H1 (cell line): ENCODE results near the gene ARHGAP24. TPM values are rescaled to one million over a fixed set of nuclear protein-coding genes. Genes with fewer than 3 reads are reported as not detected.

Experiments used
- CTCF ChIA-PET: fragments of 300-600 bp; sonication (Branson Sonifier 250); formaldehyde crosslinking; loops from one replicate; lab custom pipeline; 2021; ENCODE audit not compliant: partially characterized antibody; lab: Charles Lee
- POLR2A ChIA-PET: fragments of 300-600 bp; sonication (Branson Sonifier 250); formaldehyde crosslinking; loops from one replicate; lab custom pipeline; 2021; ENCODE audit warnings: inconsistent platforms; ENCODE audit not compliant: partially characterized antibody; lab: Charles Lee
- DNase-seq, 2 experiments: peaks; one replicate each; pipeline versions ENCODE4 v3.0.0 to v3.0.0-alpha.2; 2010 to 2022; ENCODE audit warnings: low spot score in 2 of 2, low read depth in 1 of 2, mixed read lengths in 1 of 2
- FAIRE-seq: peaks from 2 replicates; lab custom pipeline; 2011; peaks lifted over from hg19 to GRCh38; lab: Jason Lieb, UNC
- H2AFZ ChIP-seq: 2 replicates; pipeline ENCODE4 v1.8.1; 2012; ENCODE audit warnings: low read length, inconsistent platforms
- H2AK5ac ChIP-seq: 2 replicates; pipeline ENCODE4 v1.6.1; 2013; ENCODE audit warnings: low read depth, low read length
- H2BK120ac ChIP-seq: replicated peaks from 2 replicates; pipeline ENCODE3; 2013; ENCODE audit warnings: low read depth, low read length, inconsistent platforms
- H2BK12ac ChIP-seq: 2 replicates; pipeline ENCODE4 v1.6.1; 2013; ENCODE audit warnings: low read depth, low read length
- H2BK15ac ChIP-seq: 2 replicates; pipeline ENCODE4 v1.6.1; 2013; ENCODE audit warnings: low read length
- H2BK20ac ChIP-seq: 2 replicates; pipeline ENCODE4 v1.6.1; 2013; ENCODE audit warnings: low read length
- H2BK5ac ChIP-seq: 2 replicates; pipeline ENCODE4 v1.6.1; 2013; ENCODE audit warnings: low read depth, low read length
- H3K14ac ChIP-seq: 2 replicates; pipeline ENCODE4 v1.6.1; 2013; ENCODE audit warnings: inconsistent platforms; ENCODE audit not compliant: insufficient read length
- H3K18ac ChIP-seq: 2 replicates; pipeline ENCODE4 v1.6.1; 2013; ENCODE audit warnings: low read length; ENCODE audit errors: extremely low read depth
- H3K23ac ChIP-seq: 2 replicates; pipeline ENCODE4 v1.6.1; 2013; ENCODE audit warnings: inconsistent platforms; ENCODE audit not compliant: insufficient read length
- H3K23me2 ChIP-seq: 2 replicates; pipeline ENCODE4 v1.6.1; 2013; ENCODE audit warnings: low read depth, low read length
- H3K27ac ChIP-seq: 2 replicates; pipeline ENCODE4 v1.6.1; 2011; ENCODE audit warnings: low read depth, low read length, inconsistent platforms
- H3K27me3 ChIP-seq, 4 experiments: replicated peaks in 1 of 4; 1 replicate in 1 of 4; 2 replicates in 3 of 4; pipeline versions ENCODE4 v1.6.1 to v1.8.1; 2011 to 2013; ENCODE audit warnings: low read length in 3 of 4, mild to moderate bottlenecking in 3 of 4, inconsistent platforms in 2 of 4, mixed read lengths in 2 of 4, moderate library complexity in 1 of 4; ENCODE audit not compliant: control insufficient read depth in 3 of 4, insufficient read depth in 3 of 4; ENCODE audit errors: extremely low read depth in 1 of 4
- H3K36me3 ChIP-seq, 4 experiments: 2 replicates each; pipeline versions ENCODE4 v1.6.1 to v1.8.1; 2011 to 2013; ENCODE audit warnings: mild to moderate bottlenecking in 4 of 4, low read length in 3 of 4, moderate library complexity in 2 of 4, control low read depth in 1 of 4, inconsistent platforms in 1 of 4; ENCODE audit not compliant: insufficient read depth in 4 of 4, control insufficient read depth in 2 of 4
- H3K4ac ChIP-seq: replicated peaks from 2 replicates; pipeline ENCODE3; 2013; ENCODE audit warnings: low read length, low read depth, mixed read lengths, inconsistent platforms; ENCODE audit not compliant: insufficient read length
- H3K4me1 ChIP-seq, 4 experiments: replicated peaks in 1 of 4; 1 replicate in 1 of 4; 2 replicates in 3 of 4; pipeline versions ENCODE4 v1.6.1 to v1.8.1; 2011 to 2013; ENCODE audit warnings: low read length in 3 of 4, inconsistent platforms in 2 of 4, mixed read lengths in 1 of 4; ENCODE audit not compliant: insufficient read depth in 4 of 4, control insufficient read depth in 3 of 4
- H3K4me2 ChIP-seq, 2 experiments: 2 replicates each; pipeline versions ENCODE4 v1.6.1 to v1.8.1; 2011 to 2013; ENCODE audit warnings: low read depth in 2 of 2, low read length in 2 of 2, control low read depth in 1 of 2, inconsistent platforms in 1 of 2, mild to moderate bottlenecking in 1 of 2; ENCODE audit not compliant: insufficient read depth in 1 of 2
- H3K4me3 ChIP-seq, 4 experiments: fragments of 200-600, 300-600 bp in 1 of 4; sonication (generic), shearing (Covaris generic), sonication (Bioruptor Twin) in 1 of 4; 2 replicates each; pipeline versions ENCODE4 v1.5.1 to v1.8.1; 2011 to 2016; ENCODE audit warnings: low read length in 4 of 4, low read depth in 3 of 4, control low read depth in 2 of 4, inconsistent platforms in 2 of 4, mild to moderate bottlenecking in 2 of 4, mixed read lengths in 1 of 4, moderate library complexity in 1 of 4; ENCODE audit not compliant: insufficient read depth in 2 of 4; ENCODE audit errors: extremely low read depth in 1 of 4
- H3K56ac ChIP-seq: replicated peaks from 2 replicates; pipeline ENCODE3; 2013; ENCODE audit warnings: low read depth, mild to moderate bottlenecking, mixed read lengths, low read length, inconsistent platforms; ENCODE audit not compliant: insufficient read length
- H3K79me1 ChIP-seq: 2 replicates; pipeline ENCODE4 v1.6.1; 2013; ENCODE audit warnings: low read depth, low read length, control low read depth
- H3K79me2 ChIP-seq, 2 experiments: 2 replicates each; pipeline versions ENCODE4 v1.6.1 to v1.8.1; 2012 to 2013; ENCODE audit warnings: low read length in 2 of 2, mild to moderate bottlenecking in 2 of 2, inconsistent platforms in 1 of 2; ENCODE audit not compliant: insufficient read depth in 2 of 2, control insufficient read depth in 1 of 2
- H3K9ac ChIP-seq, 4 experiments: replicated peaks in 1 of 4; 1 replicate in 1 of 4; 2 replicates in 3 of 4; pipeline versions ENCODE4 v1.6.1 to v1.8.1; 2011 to 2013; ENCODE audit warnings: low read depth in 3 of 4, low read length in 3 of 4, control low read depth in 2 of 4, mild to moderate bottlenecking in 2 of 4, moderate library complexity in 2 of 4, inconsistent platforms in 1 of 4; ENCODE audit errors: extremely low read depth in 1 of 4
- H3K9me3 ChIP-seq, 2 experiments: 2 replicates each; pipeline versions ENCODE4 v1.6.1 to v1.8.1; 2012 to 2013; ENCODE audit warnings: mild to moderate bottlenecking in 2 of 2, moderate library complexity in 2 of 2, control low read depth in 1 of 2, inconsistent platforms in 1 of 2, low read depth in 1 of 2, low read length in 1 of 2, mixed read lengths in 1 of 2; ENCODE audit not compliant: insufficient read depth in 2 of 2
- H4K20me1 ChIP-seq, 2 experiments: replicated peaks in 1 of 2; 2 replicates each; pipeline versions ENCODE3 to v1.8.1; 2011 to 2013; ENCODE audit warnings: inconsistent platforms in 2 of 2, low read length in 2 of 2, mild to moderate bottlenecking in 1 of 2; ENCODE audit not compliant: insufficient read depth in 2 of 2, control insufficient read depth in 1 of 2
- H4K5ac ChIP-seq: 2 replicates; pipeline ENCODE4 v1.6.1; 2013; ENCODE audit warnings: low read length, low read depth, mixed read lengths, inconsistent platforms; ENCODE audit not compliant: insufficient read length
- H4K8ac ChIP-seq: 2 replicates; pipeline ENCODE4 v1.8.0; 2013; ENCODE audit warnings: mild to moderate bottlenecking, moderate library complexity, low read length, inconsistent platforms; ENCODE audit not compliant: insufficient read depth; ENCODE audit errors: extremely low read depth
- H4K91ac ChIP-seq: replicated peaks from 2 replicates; pipeline ENCODE3; 2013; ENCODE audit warnings: low read length, mixed read lengths, inconsistent platforms; ENCODE audit not compliant: insufficient read length
- CBX8 ChIP-seq: fragments of 300-800, 300-1000 bp; sonication (generic); IDR thresholded peaks from 2 replicates; pipeline ENCODE4 v1.7.1; 2016; ENCODE audit warnings: low read depth, low read length, borderline replicate concordance
- EGR1 ChIP-seq: IDR thresholded peaks from 2 replicates; pipeline ENCODE4 v1.6.1; 2011; ENCODE audit warnings: low read depth, low read length, borderline replicate concordance
- RNF2 ChIP-seq: fragments of 200-900, 300-1000 bp; sonication (generic); IDR thresholded peaks from 2 replicates; pipeline ENCODE4 v1.7.1; 2016; ENCODE audit warnings: borderline replicate concordance, low read depth, mild to moderate bottlenecking, antibody characterized with exemption, low read length; ENCODE audit not compliant: poor library complexity, severe bottlenecking; ENCODE audit errors: missing control alignments
- SIX5 ChIP-seq: IDR thresholded peaks from 2 replicates; pipeline ENCODE4 v1.6.1; 2011; ENCODE audit warnings: mild to moderate bottlenecking, low read depth, low read length
- TAF1 ChIP-seq: IDR thresholded peaks from 2 replicates; pipeline ENCODE4 v1.6.1; 2011; ENCODE audit warnings: mild to moderate bottlenecking, low read depth, low read length
- YY1 ChIP-seq: IDR thresholded peaks from 2 replicates; pipeline ENCODE4 v1.6.1; 2011; ENCODE audit warnings: low read depth, mild to moderate bottlenecking, low read length
- WGBS, 2 experiments: shearing (Covaris generic) in 1 of 2; methylation state at CpG; one replicate each; pipeline versions ENCODE4 v1.1.6 to v1.1.7; 2013 to 2015; ENCODE audit warnings: low lambda C conversion rate in 2 of 2, mixed read lengths in 2 of 2, inconsistent platforms in 1 of 2, low coverage in 1 of 2, missing lambda C conversion rate in 1 of 2; ENCODE audit not compliant: insufficient replicate concordance in 2 of 2, insufficient coverage in 1 of 2, insufficient read length in 1 of 2; ENCODE audit errors: extremely low coverage in 1 of 2, missing lambda C conversion rate in 1 of 2; 5-methylcytosine and 5-hydroxymethylcytosine counted together
- polyA plus RNA-seq, 7 experiments: library from polyadenylated mRNA; depleted of rRNA in 3 of 7; stranded (reverse) in 5 of 7; unstranded in 2 of 7; fragments of >200 nt in 5 of 7; fragments of 200-250 nt in 2 of 7; gene quantifications; 1 replicate in 5 of 7; 2 replicates in 1 of 7; 4 replicates in 1 of 7; pipeline versions ENCODE4 v1.2.1 to v1.2.3, GENCODE V29; 2011 to 2013; ENCODE audit warnings: missing spikeins in 2 of 7, mixed read lengths in 2 of 7
- total RNA-seq: library from RNA; stranded (reverse); fragmentation: NEBNext Ultra II Directional; extraction: Animal tissue kit (Norgen Biotek cat#: 25700); gene quantifications from 2 replicates; pipeline ENCODE4 v1.2.1, GENCODE V29; 2021

Gene ARHGAP24
- total and polyA plus RNA-seq, 2 of the 8 experiments (the other 6 are each of a cell fraction or from before 2014, with no cell fraction given), result 0.08 to 0.50 TPM

DNA sequence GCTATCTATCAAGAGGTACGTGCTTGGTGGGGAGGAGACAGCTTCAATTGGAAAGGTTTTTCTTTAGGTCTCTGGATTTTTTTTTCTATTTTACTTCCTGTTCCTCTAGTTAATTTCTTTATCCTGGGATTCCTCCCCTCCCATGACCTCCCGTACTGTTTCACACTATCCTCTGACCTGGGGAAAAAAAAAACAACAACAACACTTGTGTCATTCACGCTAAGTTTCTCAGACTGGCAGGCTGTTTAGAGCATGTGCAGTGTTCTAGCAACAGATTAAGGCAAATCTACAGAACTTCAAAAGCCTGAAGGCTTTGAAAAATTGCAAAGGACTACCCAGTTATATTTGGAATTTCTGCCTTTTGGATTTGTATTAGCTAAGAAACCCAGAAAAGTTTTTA lies 358.4 kb downstream of the ARHGAP24 start:
- WGBS, 2 experiments, result 67% methylated on average over 3 of the region's 3 CpGs; no CpG with 5 or more reads in 1 of the 2 experiments
- no peak overlapping the region for H2AK5ac ChIP-seq
- TF ChIP-seq TAF1 (no peak), RNF2 (no peak), CBX8 (no peak), SIX5 (no peak), EGR1 (no peak), YY1 (no peak)
- H3K27ac ChIP-seq, result no peak overlapping the region
- POLR2A ChIA-PET, result interaction anchor here (0.7 kb wide), 1 partner anchor 69 kb away, joined by 3 read pairs; no protein-coding TSS in a partner anchor
- H3K4me2 ChIP-seq, result no peak overlapping the region
- H3K23ac ChIP-seq, result no peak overlapping the region
- CTCF ChIA-PET, result interaction anchor here (0.7 to 1.1 kb wide), 3 partner anchors 41 to 344 kb away, joined by 3 to 4 read pairs (median 4); no protein-coding TSS in a partner anchor
- peaks cover 0 to 3% (median 1%) of the 10 kb centered on the region in 4 experiments; a peak in 1 of 7 replicates for H3K4me1 ChIP-seq
- H3K23me2 ChIP-seq, result no peaks in the 10 kb centered on the region
- DNase-seq, result no peak
- no peak for FAIRE-seq
- H4K20me1 ChIP-seq, result no peaks in the 10 kb centered on the region
- H3K9ac ChIP-seq, result no peak overlapping the region
- no peak overlapping the region for H4K91ac ChIP-seq
- H4K8ac ChIP-seq, result no peak overlapping the region
- H2AFZ ChIP-seq, result no peak overlapping the region
- no peak overlapping the region for H3K4me3 ChIP-seq
- no peak overlapping the region for H2BK20ac ChIP-seq
- no peak overlapping the region for H2BK5ac ChIP-seq
- H3K14ac ChIP-seq, result no peak overlapping the region
- H3K27me3 ChIP-seq, result no peaks in the 10 kb centered on the region
- H2BK120ac ChIP-seq, result no peak overlapping the region
- H3K9me3 ChIP-seq, result no peaks in the 10 kb centered on the region
- H3K79me1 ChIP-seq, result no peaks in the 10 kb centered on the region
- H3K18ac ChIP-seq, result no peak overlapping the region
- no peaks in the 10 kb centered on the region for H3K79me2 ChIP-seq
- no peak overlapping the region for H3K56ac ChIP-seq
- H2BK12ac ChIP-seq, result no peak overlapping the region
- H2BK15ac ChIP-seq, result no peak overlapping the region
- H3K36me3 ChIP-seq, result no peaks in the 10 kb centered on the region
- no peak overlapping the region for H4K5ac ChIP-seq
- H3K4ac ChIP-seq, result no peak overlapping the region
